ENCODE data around the gene PLCL1.
A peak's percentile ranks its signal among the peaks of the same experiment; 100 is the strongest.

PLCL1 gene

DNA sequence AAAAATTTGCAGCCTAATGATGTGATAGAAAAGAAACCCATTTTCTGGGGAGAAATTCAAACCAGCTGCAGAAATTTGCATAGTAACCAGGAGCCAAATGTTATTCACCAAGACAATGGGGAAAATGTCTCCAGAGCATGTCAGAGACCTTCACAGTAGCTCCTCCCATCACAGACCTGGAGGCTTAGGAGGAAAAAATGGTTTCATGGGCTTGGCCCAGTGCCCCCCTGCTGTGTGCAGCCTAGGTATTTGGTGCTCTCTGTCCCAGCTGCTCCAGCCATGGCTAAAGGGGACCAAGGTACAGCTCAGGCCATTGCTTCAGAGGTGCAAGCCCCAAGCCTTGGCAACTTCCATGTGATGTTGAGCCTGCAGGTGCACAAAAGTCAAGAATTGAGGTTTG lies 352.9 kb downstream of the PLCL1 start:
- no peak overlapping the region for H3K4me3 ChIP-seq (ENCODE audit: low read length)
- TF ChIP-seq, protein P1, sequence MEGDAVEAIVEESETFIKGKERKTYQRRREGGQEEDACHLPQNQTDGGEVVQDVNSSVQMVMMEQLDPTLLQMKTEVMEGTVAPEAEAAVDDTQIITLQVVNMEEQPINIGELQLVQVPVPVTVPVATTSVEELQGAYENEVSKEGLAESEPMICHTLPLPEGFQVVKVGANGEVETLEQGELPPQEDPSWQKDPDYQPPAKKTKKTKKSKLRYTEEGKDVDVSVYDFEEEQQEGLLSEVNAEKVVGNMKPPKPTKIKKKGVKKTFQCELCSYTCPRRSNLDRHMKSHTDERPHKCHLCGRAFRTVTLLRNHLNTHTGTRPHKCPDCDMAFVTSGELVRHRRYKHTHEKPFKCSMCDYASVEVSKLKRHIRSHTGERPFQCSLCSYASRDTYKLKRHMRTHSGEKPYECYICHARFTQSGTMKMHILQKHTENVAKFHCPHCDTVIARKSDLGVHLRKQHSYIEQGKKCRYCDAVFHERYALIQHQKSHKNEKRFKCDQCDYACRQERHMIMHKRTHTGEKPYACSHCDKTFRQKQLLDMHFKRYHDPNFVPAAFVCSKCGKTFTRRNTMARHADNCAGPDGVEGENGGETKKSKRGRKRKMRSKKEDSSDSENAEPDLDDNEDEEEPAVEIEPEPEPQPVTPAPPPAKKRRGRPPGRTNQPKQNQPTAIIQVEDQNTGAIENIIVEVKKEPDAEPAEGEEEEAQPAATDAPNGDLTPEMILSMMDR (IDR thresholded peaks at IDR 0.05; ENCODE audit: insufficient read depth, low read depth, low read length, missing control alignments): no peak
- no peak for DNase-seq (ENCODE audit: low read depth)

DNA sequence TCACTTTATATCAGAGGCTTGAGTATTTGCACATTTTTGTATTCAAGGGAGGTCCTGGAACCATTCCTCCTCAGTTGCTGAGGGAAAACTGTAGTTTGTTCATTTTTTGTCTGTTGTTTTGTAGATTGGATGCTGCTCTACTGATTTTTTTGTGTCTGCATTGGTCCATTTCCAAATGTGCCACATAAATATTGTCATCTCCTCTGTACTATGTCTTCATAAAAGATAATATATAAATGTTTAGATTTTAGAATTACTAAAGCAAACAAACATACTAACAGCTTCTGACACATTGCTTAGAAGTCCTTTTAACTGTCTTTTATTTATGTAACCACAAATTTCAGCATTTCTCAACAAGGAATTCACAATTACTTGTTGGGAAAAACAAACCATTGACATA lies 356.8 kb downstream of the PLCL1 start:
- H3K4me3 ChIP-seq (ENCODE audit: low read length): no peak overlapping the region
- TF ChIP-seq, protein P1 (IDR thresholded peaks at IDR 0.05; ENCODE audit: insufficient read depth, low read depth, low read length, missing control alignments): no peak
- DNase-seq (ENCODE audit: low read depth): no peak

DNA sequence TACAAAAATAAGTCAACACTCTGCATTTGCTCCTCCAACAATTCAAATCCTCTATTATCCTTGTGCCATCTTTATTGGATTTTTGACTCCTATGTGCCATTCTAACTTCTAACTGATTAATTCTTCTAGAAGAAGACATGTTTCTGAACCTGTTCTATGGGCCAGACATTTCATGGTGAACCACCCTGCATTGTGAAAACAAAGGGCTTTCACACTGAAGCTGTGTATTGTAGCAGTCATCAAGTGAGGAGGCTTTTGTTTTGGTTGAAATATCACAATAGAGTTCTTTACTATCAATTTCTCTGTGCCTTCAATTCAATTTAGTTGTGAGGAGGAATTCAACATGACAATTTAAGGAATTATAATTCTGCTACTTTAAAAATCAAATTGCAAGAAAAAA lies 357.9 kb downstream of the PLCL1 start:
- TF ChIP-seq, protein P1 (IDR thresholded peaks at IDR 0.05; ENCODE audit: insufficient read depth, low read depth, low read length, missing control alignments): no peak
- DNase-seq (ENCODE audit: low read depth): no peak
- no peak overlapping the region for H3K4me3 ChIP-seq (ENCODE audit: low read length)

DNA sequence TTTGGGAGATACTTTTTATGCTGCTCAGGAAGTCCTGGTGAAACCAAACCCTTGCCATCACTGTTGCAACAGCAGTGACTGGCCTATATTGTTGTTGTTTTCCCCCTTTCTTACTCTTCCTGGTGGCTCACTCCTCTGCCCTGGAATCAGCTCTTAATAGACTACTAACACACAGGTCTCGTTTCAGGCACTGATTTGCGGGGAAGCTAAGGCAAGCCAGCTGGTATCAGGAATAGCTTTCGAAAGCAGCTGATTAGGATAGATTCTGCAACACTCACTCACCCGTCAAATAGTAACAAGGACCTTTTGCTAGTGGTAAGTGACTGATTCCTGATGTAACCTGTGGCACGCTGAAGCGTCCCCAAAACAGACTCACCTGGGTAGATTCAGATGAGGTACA lies 360.4 kb downstream of the PLCL1 start:
- DNase-seq (ENCODE audit: low read depth): no peak
- TF ChIP-seq, protein P1 (IDR thresholded peaks at IDR 0.05; ENCODE audit: insufficient read depth, low read depth, low read length, missing control alignments): no peak
- no peak overlapping the region for H3K4me3 ChIP-seq (ENCODE audit: low read length)

DNA sequence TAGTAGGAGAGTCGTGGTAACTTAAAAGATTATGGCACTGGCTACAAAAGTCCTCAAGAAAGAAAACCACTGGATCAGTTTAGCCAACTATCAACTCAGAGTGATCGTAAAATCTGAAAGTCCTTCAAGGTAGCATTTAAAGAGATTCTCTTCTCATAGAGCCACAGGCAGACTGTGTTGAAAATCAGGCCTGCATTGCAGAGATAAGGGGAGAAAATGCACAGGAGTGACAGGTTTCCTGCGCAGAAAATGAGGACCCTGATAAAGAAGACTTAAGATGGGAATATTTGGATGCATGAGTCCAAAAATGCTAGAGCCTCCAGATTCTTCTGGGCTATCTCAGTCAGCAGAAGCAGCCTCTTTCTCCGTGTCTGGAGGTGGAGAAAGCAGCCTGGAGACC lies 360.9 kb downstream of the PLCL1 start:
- TF ChIP-seq, protein P1 (IDR thresholded peaks at IDR 0.05; ENCODE audit: insufficient read depth, low read depth, low read length, missing control alignments): no peak
- no peak overlapping the region for H3K4me3 ChIP-seq (ENCODE audit: low read length)

DNA sequence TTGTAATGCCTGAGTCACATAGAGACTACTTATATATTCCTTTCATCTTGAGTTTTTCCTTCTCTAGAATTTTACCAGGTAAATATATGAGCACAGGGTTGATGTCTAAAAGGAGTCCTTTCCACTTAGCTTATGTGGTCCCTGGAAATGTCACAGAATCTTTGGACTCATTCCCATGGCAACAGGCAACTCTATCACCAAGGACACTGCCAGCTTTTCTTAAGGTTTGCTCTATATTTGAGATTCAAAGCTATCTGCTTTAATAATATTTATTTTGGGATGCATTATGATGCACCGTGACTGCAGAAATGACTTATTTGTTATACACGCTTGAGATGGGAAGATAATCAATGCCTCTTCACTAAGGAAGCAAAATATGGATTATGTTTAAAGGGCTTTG lies 363.0 kb downstream of the PLCL1 start:
- H3K4me3 ChIP-seq (ENCODE audit: low read length): no peak overlapping the region
- DNase-seq (ENCODE audit: low read depth): no peak
- TF ChIP-seq, protein P1 (IDR thresholded peaks at IDR 0.05; ENCODE audit: insufficient read depth, low read depth, low read length, missing control alignments): no peak

More for the DNA sequence above, 360.9 kb downstream of the PLCL1 start:
- DNase-seq (ENCODE audit: low read depth): no peak

DNA sequence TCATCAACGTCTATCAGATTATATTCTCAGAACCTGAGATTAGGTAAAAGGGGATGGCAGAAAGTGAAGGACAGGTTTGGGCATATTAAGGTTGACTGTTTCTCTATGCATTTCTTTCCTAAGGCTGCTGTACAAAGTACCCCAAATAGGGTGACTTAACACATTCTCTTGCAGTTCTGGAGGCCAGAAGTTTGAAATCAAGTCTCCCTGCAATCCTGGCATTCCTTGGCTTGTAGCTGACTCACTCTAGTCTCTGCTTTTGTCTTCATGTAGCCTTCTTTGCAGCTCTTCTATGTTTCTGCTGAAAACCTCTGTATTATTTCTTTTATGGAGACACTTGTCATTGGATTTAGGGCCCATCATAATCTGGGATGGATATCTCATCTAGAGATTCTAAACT lies 364.3 kb downstream of the PLCL1 start:
- no peak overlapping the region for H3K4me3 ChIP-seq (ENCODE audit: low read length)
- DNase-seq (ENCODE audit: low read depth): peak; percentile 7
- TF ChIP-seq, protein P1 (IDR thresholded peaks at IDR 0.05; ENCODE audit: insufficient read depth, low read depth, low read length, missing control alignments): no peak

Data from epithelial cell of esophagus (primary cell).